GM12878 (cell line): ENCODE results near the gene HOXA2. TPM values are rescaled to one million over a fixed set of nuclear protein-coding genes. Genes with fewer than 3 reads are reported as not detected.

ENCODE experiments used
- ATAC-seq: fragments of 200-7000 bp; cut with Tn5 transposase; 3 replicates; pipeline ENCODE4 v1.9.1; 2020; ENCODE audit warnings: mild to moderate bottlenecking, moderate library complexity
- BruUV-seq: library from RNA; stranded (reverse); fragments of 400-500 nt; replicated peaks from 2 replicates; lab custom pipeline; 2021; lab: Mats Ljungman, UMichigan
- CTCF ChIA-PET: fragments of 300-600 bp; sonication (Branson Sonifier 250); formaldehyde crosslinking; extraction: SDS; loops from one replicate; lab custom pipeline; 2021; ENCODE audit warnings: inconsistent platforms; lab: Yijun Ruan, JAX
- POLR2A ChIA-PET: fragments of 350-600 bp; formaldehyde crosslinking; extraction: SDS; loops from one replicate; lab custom pipeline; 2021; ENCODE audit warnings: inconsistent platforms; lab: Charles Lee
- RAD21 ChIA-PET: fragments of 300-600 bp; sonication (Branson Sonifier 250); formaldehyde crosslinking; loops from one replicate; lab custom pipeline; 2023; ENCODE audit warnings: antibody characterized with exemption; ENCODE audit not compliant: unreplicated experiment; lab: Charles Lee
- SMC1A ChIA-PET: fragments of 300-600 bp; sonication (Branson Sonifier 250); formaldehyde crosslinking; loops from one replicate; lab custom pipeline; 2023; ENCODE audit not compliant: unreplicated experiment, uncharacterized antibody; lab: Charles Lee
- DNase-seq: peaks from one replicate; pipeline ENCODE4 v3.0.0-alpha.2; 2011; ENCODE audit warnings: low read depth, low spot score
- FAIRE-seq: peaks from 3 replicates; lab custom pipeline; 2011; peaks lifted over from hg19 to GRCh38; lab: Jason Lieb, UNC
- H2AFZ ChIP-seq: 2 replicates; pipeline ENCODE4 v1.6.0; 2011; ENCODE audit warnings: low read depth, low read length, control low read depth; ENCODE audit not compliant: control insufficient read depth
- H3K27ac ChIP-seq: 2 replicates; pipeline ENCODE4 v1.5.1; 2011; ENCODE audit warnings: control low read depth; ENCODE audit not compliant: control insufficient read depth, insufficient read depth
- H3K27me3 ChIP-seq, 2 experiments: replicated peaks in 1 of 2; 2 replicates each; pipeline versions ENCODE4 v1.6.0 to v1.6.1; 2011; ENCODE audit warnings: low read length in 1 of 2; ENCODE audit not compliant: control insufficient read depth in 2 of 2, insufficient read depth in 2 of 2
- H3K36me3 ChIP-seq, 2 experiments: 2 replicates each; pipeline ENCODE4 v1.5.1; 2011; ENCODE audit warnings: low read length in 1 of 2; ENCODE audit not compliant: control insufficient read depth in 2 of 2, insufficient read depth in 2 of 2
- H3K4me1 ChIP-seq: 2 replicates; pipeline ENCODE4 v1.6.1; 2011; ENCODE audit warnings: mild to moderate bottlenecking, low read length, moderate library complexity, mixed read lengths; ENCODE audit not compliant: control insufficient read depth, insufficient read depth
- H3K4me2 ChIP-seq: 2 replicates; pipeline ENCODE4 v1.6.0; 2011; ENCODE audit warnings: control low read depth; ENCODE audit not compliant: control insufficient read depth, insufficient read depth
- H3K4me3 ChIP-seq: fragments of 200-600 bp; sonication (generic); 2 replicates; pipeline ENCODE4 v1.5.1; 2016
- H3K79me2 ChIP-seq: 2 replicates; pipeline ENCODE4 v1.6.0; 2011; ENCODE audit warnings: low read length; ENCODE audit not compliant: control insufficient read depth, insufficient read depth
- H3K9ac ChIP-seq: 2 replicates; pipeline ENCODE4 v1.8.0; 2011; ENCODE audit warnings: low read length, control low read depth, mixed read lengths; ENCODE audit not compliant: control insufficient read depth, insufficient read depth
- H3K9me3 ChIP-seq: replicated peaks from 3 replicates; pipeline ENCODE4 v1.5.1; 2011; ENCODE audit warnings: mild to moderate bottlenecking, low read length; ENCODE audit not compliant: control insufficient read depth, insufficient read depth
- H4K20me1 ChIP-seq: 2 replicates; pipeline ENCODE4 v1.6.0; 2011; ENCODE audit not compliant: control insufficient read depth, insufficient read depth
- ATF3 ChIP-seq: IDR thresholded peaks from 2 replicates; pipeline ENCODE4 v1.6.1; 2011; ENCODE audit warnings: low read depth, mild to moderate bottlenecking, low read length, moderate library complexity, borderline replicate concordance; ENCODE audit errors: extremely low read depth
- RAD51 ChIP-seq: fragments of 450-650 bp; IDR thresholded peaks from 2 replicates; pipeline ENCODE4 v1.6.1; 2016; ENCODE audit warnings: moderate library complexity, mild to moderate bottlenecking, inconsistent platforms
- WGBS: methylation state at CpG from one replicate; pipeline ENCODE4 v1.1.6; 2016; ENCODE audit warnings: low lambda C conversion rate; ENCODE audit not compliant: insufficient replicate concordance, insufficient coverage; ENCODE audit errors: missing lambda C conversion rate; 5-methylcytosine and 5-hydroxymethylcytosine counted together
- in situ Hi-C: fragments of 300-500 bp; cut with MboI; formaldehyde crosslinking; loops from 9 replicates; pipeline ENCODE4 v1.14.3; 2018; ENCODE audit warnings: mixed read lengths
- intact Hi-C: fragments of 100-400 bp; cut with micrococcal nuclease; formaldehyde crosslinking; loops from one replicate; pipeline ENCODE4 v1.14.2; 2022; ENCODE audit not compliant: unreplicated experiment
- polyA plus RNA-seq, 11 experiments: library from polyadenylated mRNA; depleted of rRNA in 4 of 11; unstranded in 6 of 11; stranded (reverse) in 5 of 11; fragments of >200 nt; fragmentation: Nextera tagmentation in 4 of 11; fragmentation: Illumina TruSeq in 1 of 11; extraction: Ambion mirVana in 4 of 11; extraction: Trizol in 1 of 11; gene quantifications; 1 replicate in 1 of 11; 2 replicates in 10 of 11; pipeline versions ENCODE4 v1.2.1 to v1.2.3, GENCODE V29; 2011 to 2016; ENCODE audit warnings: inconsistent platforms in 2 of 11, missing spikeins in 2 of 11, low read depth in 1 of 11
- total RNA-seq, 4 experiments: library from RNA; depleted of rRNA in 3 of 4; stranded (reverse); fragments of >200 nt in 3 of 4; fragmentation: Illumina TruSeq in 1 of 4; extraction: Trizol in 1 of 4; gene quantifications; 2 replicates each; pipeline versions ENCODE4 v1.2.1 to v1.2.3, GENCODE V29; 2013 to 2021
- TF ChIP-seq, protein P1 (sequence below): IDR thresholded peaks from 2 replicates; pipeline ENCODE4 v1.6.1; 2011; ENCODE audit warnings: mild to moderate bottlenecking, low read depth, low read length, moderate library complexity; ENCODE audit not compliant: insufficient replicate concordance

HOXA2 gene
- total and polyA plus RNA-seq, 10 of the 15 experiments (the other 5 are each of a cell fraction or from before 2014, with no cell fraction given) = not detected

GRCh38 chr7:27124096-27124901 lies 21.8 kb upstream of the HOXA2 start:
- POLR2A ChIA-PET = no interaction called here
- in situ Hi-C loops = no loop called here
- no peaks in the 10 kb centered on the region for H3K9me3 ChIP-seq

More at GRCh38 chr7:27124096-27124901, 21.8 kb upstream of the HOXA2 start:
- RAD21 ChIA-PET = no interaction called here
- intact Hi-C loops = no loop called here
- Histone ChIP-seq H3K9ac (no peak overlapping the region), H3K4me2 (no peak overlapping the region), H3K4me1 (no peaks in the 10 kb centered on the region), H3K36me3 (no peaks in the 10 kb centered on the region), H3K4me3 (no peak overlapping the region), H4K20me1 (no peaks in the 10 kb centered on the region)
- SMC1A ChIA-PET = no interaction called here
- ATAC-seq = no peak
- FAIRE-seq = no peak
- 81% methylated on average over 43 of the region's 43 CpGs for WGBS
- CTCF ChIA-PET = no interaction called here
- BruUV-seq = no TSS peak
- TF ChIP-seq, protein P1, sequence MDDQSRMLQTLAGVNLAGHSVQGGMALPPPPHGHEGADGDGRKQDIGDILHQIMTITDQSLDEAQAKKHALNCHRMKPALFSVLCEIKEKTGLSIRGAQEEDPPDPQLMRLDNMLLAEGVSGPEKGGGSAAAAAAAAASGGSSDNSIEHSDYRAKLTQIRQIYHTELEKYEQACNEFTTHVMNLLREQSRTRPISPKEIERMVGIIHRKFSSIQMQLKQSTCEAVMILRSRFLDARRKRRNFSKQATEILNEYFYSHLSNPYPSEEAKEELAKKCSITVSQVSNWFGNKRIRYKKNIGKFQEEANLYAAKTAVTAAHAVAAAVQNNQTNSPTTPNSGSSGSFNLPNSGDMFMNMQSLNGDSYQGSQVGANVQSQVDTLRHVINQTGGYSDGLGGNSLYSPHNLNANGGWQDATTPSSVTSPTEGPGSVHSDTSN = no peak
- TF ChIP-seq RAD51 (peak; percentile 50; the same call in 1 of the 2 replicates), ATF3 (no peak)
- TF ChIP-seq, all 136 proteins: peak for 1
- no peak overlapping the region for H2AFZ ChIP-seq
- no peak for DNase-seq
- H3K79me2 ChIP-seq = no peaks in the 10 kb centered on the region
- H3K27me3 ChIP-seq = peaks cover 0 to 2% of the 10 kb centered on the region in 2 experiments; a peak in 3 of 4 replicates
- H3K27ac ChIP-seq = no peak overlapping the region
